Calu3 (cell line): Measurements from ENCODE around the gene NCOA1. TPM values are rescaled to one million over a fixed set of nuclear protein-coding genes. Genes with fewer than 3 reads are reported as not detected.
"Not testable (repeated sequence)": the region's sequence is repeated elsewhere in the genome, so short reads cannot be mapped to it uniquely, and the experiment has no call there.

Experiments used
- BruUV-seq: library from RNA; stranded (reverse); fragments of 400-500 nt; replicated peaks from 2 replicates; lab custom pipeline; 2021; lab: Mats Ljungman, UMichigan
- CTCF ChIA-PET: fragments of 300-600 bp; sonication (Branson Sonifier 250); formaldehyde crosslinking; loops from one replicate; lab custom pipeline; 2022; ENCODE audit warnings: antibody characterized with exemption; lab: Charles Lee
- DNase-seq: peaks from one replicate; pipeline ENCODE4 v3.0.0; 2022
- H3K27ac Mint-ChIP-seq: one replicate; pipeline ENCODE4 v1.8.0; 2022; ENCODE audit warnings: mixed read lengths; ENCODE audit not compliant: unreplicated experiment
- H3K27me3 Mint-ChIP-seq: one replicate; pipeline ENCODE4 v1.8.0; 2022; ENCODE audit warnings: mixed read lengths; ENCODE audit not compliant: unreplicated experiment
- H3K36me3 Mint-ChIP-seq: one replicate; pipeline ENCODE4 v1.8.0; 2022; ENCODE audit warnings: mild to moderate bottlenecking, moderate library complexity, mixed read lengths; ENCODE audit not compliant: insufficient read depth, unreplicated experiment
- H3K4me1 Mint-ChIP-seq: one replicate; pipeline ENCODE4 v1.8.0; 2022; ENCODE audit warnings: mild to moderate bottlenecking, low read depth, mixed read lengths; ENCODE audit not compliant: unreplicated experiment
- H3K4me3 Mint-ChIP-seq: one replicate; pipeline ENCODE4 v1.8.0; 2022; ENCODE audit warnings: mild to moderate bottlenecking, low read depth, moderate library complexity, mixed read lengths; ENCODE audit not compliant: unreplicated experiment
- H3K9me3 Mint-ChIP-seq: one replicate; pipeline ENCODE4 v1.8.0; 2022; ENCODE audit warnings: low read depth, mixed read lengths; ENCODE audit not compliant: unreplicated experiment
- intact Hi-C: fragments of 100-400 bp; cut with micrococcal nuclease; formaldehyde crosslinking; loops from one replicate; pipeline ENCODE4 v1.10.0; 2022; ENCODE audit not compliant: unreplicated experiment
- total RNA-seq: library from RNA; stranded (reverse); gene quantifications from 2 replicates; pipeline ENCODE4 v1.2.3, GENCODE V29; 2022
- TF ChIP-seq, protein P1 (sequence below): fragments of 200-600 bp; IDR thresholded peaks from one replicate; pipeline ENCODE4 v1.8.0; 2022; ENCODE audit warnings: antibody characterized with exemption; ENCODE audit not compliant: unreplicated experiment

NCOA1 gene
- total RNA-seq, 1 experiment from 2014 or later, result 14.8 TPM

DNA sequence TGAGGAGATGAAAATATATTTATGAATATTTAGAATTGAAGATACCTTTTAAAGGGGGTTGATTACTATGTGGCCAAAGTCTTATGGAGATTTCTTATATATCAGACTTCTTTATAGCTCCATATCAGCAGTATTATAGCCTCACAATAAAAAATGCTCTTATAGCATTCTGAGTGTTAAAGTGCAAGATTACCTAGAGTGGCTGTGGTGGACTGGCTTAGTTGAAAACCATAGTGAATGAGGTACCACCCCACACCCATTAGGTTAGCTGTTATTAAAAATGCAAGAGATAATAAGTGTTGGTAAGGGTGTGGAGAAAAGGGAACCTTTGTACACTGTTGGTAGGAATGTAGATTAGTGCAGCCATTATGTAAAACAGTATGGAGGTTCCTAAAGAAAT is 39.7 kb downstream of the NCOA1 start:
- TF ChIP-seq, protein P1, sequence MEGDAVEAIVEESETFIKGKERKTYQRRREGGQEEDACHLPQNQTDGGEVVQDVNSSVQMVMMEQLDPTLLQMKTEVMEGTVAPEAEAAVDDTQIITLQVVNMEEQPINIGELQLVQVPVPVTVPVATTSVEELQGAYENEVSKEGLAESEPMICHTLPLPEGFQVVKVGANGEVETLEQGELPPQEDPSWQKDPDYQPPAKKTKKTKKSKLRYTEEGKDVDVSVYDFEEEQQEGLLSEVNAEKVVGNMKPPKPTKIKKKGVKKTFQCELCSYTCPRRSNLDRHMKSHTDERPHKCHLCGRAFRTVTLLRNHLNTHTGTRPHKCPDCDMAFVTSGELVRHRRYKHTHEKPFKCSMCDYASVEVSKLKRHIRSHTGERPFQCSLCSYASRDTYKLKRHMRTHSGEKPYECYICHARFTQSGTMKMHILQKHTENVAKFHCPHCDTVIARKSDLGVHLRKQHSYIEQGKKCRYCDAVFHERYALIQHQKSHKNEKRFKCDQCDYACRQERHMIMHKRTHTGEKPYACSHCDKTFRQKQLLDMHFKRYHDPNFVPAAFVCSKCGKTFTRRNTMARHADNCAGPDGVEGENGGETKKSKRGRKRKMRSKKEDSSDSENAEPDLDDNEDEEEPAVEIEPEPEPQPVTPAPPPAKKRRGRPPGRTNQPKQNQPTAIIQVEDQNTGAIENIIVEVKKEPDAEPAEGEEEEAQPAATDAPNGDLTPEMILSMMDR, result no peak
- CTCF ChIA-PET, result no interaction called here
- Mint-ChIP-seq H3K4me3 (no peak overlapping the region), H3K36me3 (no peaks in the 10 kb centered on the region), H3K27ac (no peak overlapping the region), H3K27me3 (peaks cover 13% of the 10 kb centered on the region), H3K9me3 (peaks cover 4% of the 10 kb centered on the region), H3K4me1 (no peaks in the 10 kb centered on the region)
- intact Hi-C loops, result no loop called here
- DNase-seq, result no peak
- BruUV-seq, result no TSS peak

DNA sequence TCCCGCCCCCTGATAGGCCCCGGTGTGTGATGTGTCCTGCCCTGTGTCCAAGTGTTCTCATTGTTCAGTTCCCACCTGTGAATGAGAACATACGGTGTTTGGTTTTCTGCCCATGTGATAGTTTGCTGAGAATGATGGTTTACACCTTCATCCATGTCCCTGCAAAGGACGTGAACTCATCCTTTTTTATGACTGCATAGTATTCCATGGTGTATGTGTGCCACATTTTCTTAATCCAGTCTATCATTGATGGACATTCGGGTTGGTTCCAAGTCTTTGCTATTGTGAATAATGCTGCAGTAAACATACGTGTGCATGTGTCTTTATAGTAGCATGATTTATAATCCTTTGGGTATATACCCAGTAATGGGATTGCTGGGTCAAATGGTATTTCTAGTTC is 40.6 kb downstream of the NCOA1 start:
- H3K27ac Mint-ChIP-seq, H3K9me3 Mint-ChIP-seq, H3K36me3 Mint-ChIP-seq, DNase-seq, H3K4me3 Mint-ChIP-seq, CTCF ChIA-PET, BruUV-seq, intact Hi-C loops, H3K4me1 Mint-ChIP-seq: not testable (repeated sequence)
- peaks cover 13% of the 10 kb centered on the region for H3K27me3 Mint-ChIP-seq

DNA sequence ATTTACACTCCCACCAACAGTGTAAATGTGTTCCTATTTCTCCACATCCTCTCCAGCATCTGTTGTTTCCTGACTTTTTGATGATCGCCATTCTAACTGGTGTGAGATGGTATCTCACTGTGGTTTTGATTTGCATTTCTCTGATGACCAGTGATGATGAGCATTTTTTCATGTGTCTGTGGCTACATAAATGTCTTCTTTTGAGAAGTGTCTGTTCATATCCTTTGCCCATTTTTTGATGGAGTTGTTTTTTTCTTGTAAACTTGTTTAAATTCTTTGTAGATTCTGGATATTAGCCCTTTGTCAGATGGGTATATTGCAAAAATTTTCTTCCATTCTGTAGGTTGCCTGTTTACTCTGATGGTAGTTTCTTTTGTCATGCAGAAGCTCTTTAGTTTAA is 41.0 kb downstream of the NCOA1 start:
- H3K27ac Mint-ChIP-seq, H3K36me3 Mint-ChIP-seq, H3K4me1 Mint-ChIP-seq, CTCF ChIA-PET, H3K4me3 Mint-ChIP-seq, intact Hi-C loops, BruUV-seq, H3K9me3 Mint-ChIP-seq, DNase-seq: not testable (repeated sequence)
- peaks cover 13% of the 10 kb centered on the region for H3K27me3 Mint-ChIP-seq

DNA sequence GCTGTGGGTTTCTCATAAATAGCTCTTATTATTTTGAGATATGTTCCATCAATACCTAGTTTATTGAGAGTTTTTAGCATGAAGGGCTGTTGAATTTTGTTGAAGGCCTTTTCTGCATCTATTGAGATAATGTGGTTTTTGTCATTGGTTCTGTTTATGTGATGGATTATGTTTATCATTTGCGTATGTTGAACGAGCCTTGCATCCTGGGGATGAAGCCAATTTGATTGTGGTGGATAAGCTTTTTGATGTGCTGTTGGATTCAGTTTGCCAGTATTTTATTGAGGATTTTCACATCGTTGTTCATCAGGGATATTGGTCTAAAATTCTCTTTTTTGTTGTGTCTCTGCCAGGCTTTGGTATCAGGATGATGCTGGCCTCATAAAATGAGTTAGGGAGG is 42.5 kb downstream of the NCOA1 start:
- H3K36me3 Mint-ChIP-seq, H3K4me3 Mint-ChIP-seq, H3K4me1 Mint-ChIP-seq, intact Hi-C loops, DNase-seq, BruUV-seq, H3K9me3 Mint-ChIP-seq, H3K27ac Mint-ChIP-seq, CTCF ChIA-PET: not testable (repeated sequence)
- peaks cover 13% of the 10 kb centered on the region for H3K27me3 Mint-ChIP-seq

DNA sequence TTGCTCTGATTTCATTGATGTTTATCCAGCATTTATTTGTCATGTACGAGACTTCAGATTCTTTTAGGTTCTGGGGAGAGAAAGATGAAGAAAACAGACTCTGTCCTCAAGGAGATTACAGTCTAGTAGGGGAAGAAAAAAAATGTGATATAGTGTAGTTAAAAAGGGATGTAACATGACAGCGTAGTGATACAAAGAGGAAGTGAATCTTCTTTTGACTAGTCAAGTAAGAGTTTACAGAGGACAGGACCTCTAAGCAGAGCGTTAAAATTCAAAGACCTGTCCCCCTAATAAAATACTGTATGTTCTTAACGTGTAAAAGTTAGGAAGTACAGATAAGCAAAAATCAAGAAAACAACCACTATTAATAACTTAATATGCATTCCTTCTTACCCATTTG is 47.7 kb downstream of the NCOA1 start:
- Mint-ChIP-seq H3K36me3 (no peaks in the 10 kb centered on the region), H3K9me3 (peaks cover 10% of the 10 kb centered on the region), H3K4me1 (no peaks in the 10 kb centered on the region), H3K4me3 (no peak overlapping the region), H3K27me3 (peaks cover 13% of the 10 kb centered on the region), H3K27ac (no peak overlapping the region)
- TF ChIP-seq, protein P1, result no peak
- intact Hi-C loops, result no loop called here
- BruUV-seq, result no TSS peak
- CTCF ChIA-PET, result no interaction called here
- DNase-seq, result no peak

DNA sequence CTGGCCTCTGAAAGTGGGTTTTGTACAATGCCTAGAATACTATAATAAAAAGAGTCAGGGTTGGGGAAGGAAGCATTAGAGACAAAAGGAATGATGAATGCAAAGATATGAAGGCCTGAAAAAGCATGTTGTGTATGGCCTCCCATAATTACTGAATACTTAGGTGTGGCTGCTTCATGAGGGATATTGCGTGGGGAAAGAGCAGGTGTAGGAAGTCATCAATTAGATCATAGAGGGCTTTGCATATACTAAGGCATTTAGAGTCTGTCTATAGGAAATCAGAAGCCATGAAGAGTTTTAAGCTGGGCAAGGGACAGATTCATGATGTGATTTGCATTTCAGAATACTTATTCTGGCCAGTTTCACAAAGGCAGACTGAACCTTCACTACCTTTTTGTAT is 48.2 kb downstream of the NCOA1 start:
- TF ChIP-seq, protein P1, result no peak
- Mint-ChIP-seq H3K4me1 (no peaks in the 10 kb centered on the region), H3K4me3 (no peak overlapping the region), H3K27ac (no peak overlapping the region), H3K27me3 (peaks cover 13% of the 10 kb centered on the region), H3K36me3 (no peaks in the 10 kb centered on the region), H3K9me3 (peaks cover 15% of the 10 kb centered on the region)
- CTCF ChIA-PET, result no interaction called here
- intact Hi-C loops, result no loop called here
- no TSS peak for BruUV-seq
- DNase-seq, result no peak
